Naive thymus-derived CD4-positive, alpha-beta T cell (primary cell): ENCODE data around the gene NRBP1. TPM values are rescaled to one million over a fixed set of nuclear protein-coding genes. Genes with fewer than 3 reads are reported as not detected.

Experiments used
- ATAC-seq: fragments of 150-1000 bp; cut with Tn5 transposase; 2 replicates; pipeline ENCODE4 v1.10.0; 2021; ENCODE audit warnings: mild to moderate bottlenecking, moderate library complexity
- CTCF ChIA-PET: fragments of 350-600 bp; sonication (Branson Sonifier 250); formaldehyde crosslinking; loops from one replicate; lab custom pipeline; 2021; ENCODE audit warnings: antibody characterized with exemption; lab: Charles Lee
- POLR2A ChIA-PET: fragments of 350-600 bp; sonication (Branson Sonifier 250); formaldehyde crosslinking; loops from one replicate; lab custom pipeline; 2021; ENCODE audit warnings: antibody characterized with exemption, inconsistent platforms; lab: Charles Lee
- DNase-seq, 9 donors: peaks; one replicate each; pipeline versions ENCODE4 v3.0.0 to v3.0.0-alpha.2; 2020 to 2022; ENCODE audit warnings: mixed read lengths in 1 of 9
- H3K27ac ChIP-seq: one replicate; pipeline ENCODE4 v1.7.0; 2013; ENCODE audit warnings: mild to moderate bottlenecking, low read depth, low read length, moderate library complexity
- H3K27me3 ChIP-seq, 2 donors: one replicate each; pipeline ENCODE4 v1.7.0; 2013; ENCODE audit warnings: low read length in 2 of 2, mild to moderate bottlenecking in 2 of 2, moderate library complexity in 2 of 2; ENCODE audit not compliant: control insufficient read depth in 2 of 2, insufficient read depth in 2 of 2
- H3K36me3 ChIP-seq, 3 experiments: 1 replicate in 2 of 3; 2 replicates in 1 of 3; pipeline ENCODE4 v1.7.0; 2013; ENCODE audit warnings: low read length in 3 of 3, mild to moderate bottlenecking in 3 of 3, moderate library complexity in 1 of 3; ENCODE audit not compliant: insufficient read depth in 3 of 3, control insufficient read depth in 2 of 3
- H3K4me1 ChIP-seq, 2 donors: one replicate each; pipeline ENCODE4 v1.7.0; 2013; ENCODE audit warnings: low read length in 2 of 2, mild to moderate bottlenecking in 2 of 2, moderate library complexity in 1 of 2; ENCODE audit not compliant: control insufficient read depth in 2 of 2, insufficient read depth in 2 of 2
- H3K4me3 ChIP-seq: 2 replicates; pipeline ENCODE4 v1.7.0; 2013; ENCODE audit warnings: mild to moderate bottlenecking, low read length
- H3K9me3 ChIP-seq, 3 experiments: 1 replicate in 2 of 3; 2 replicates in 1 of 3; pipeline ENCODE4 v1.7.0; 2013; ENCODE audit warnings: low read length in 3 of 3; ENCODE audit not compliant: control insufficient read depth in 2 of 3
- H3K27ac Mint-ChIP-seq, 9 donors: one replicate each; pipeline ENCODE4 v1.8.0; 2020 to 2022; ENCODE audit warnings: mixed read lengths in 9 of 9, mild to moderate bottlenecking in 8 of 9, moderate library complexity in 5 of 9, inconsistent platforms in 2 of 9
- H3K27me3 Mint-ChIP-seq, 5 donors: one replicate each; pipeline ENCODE4 v1.8.0; 2021 to 2022; ENCODE audit warnings: mixed read lengths in 5 of 5, mild to moderate bottlenecking in 1 of 5
- H3K36me3 Mint-ChIP-seq, 5 donors: one replicate each; pipeline ENCODE4 v1.8.0; 2020 to 2022; ENCODE audit warnings: mixed read lengths in 5 of 5, mild to moderate bottlenecking in 3 of 5, inconsistent platforms in 1 of 5
- H3K4me1 Mint-ChIP-seq, 7 donors: one replicate each; pipeline ENCODE4 v1.8.0; 2020 to 2022; ENCODE audit warnings: mixed read lengths in 7 of 7, mild to moderate bottlenecking in 3 of 7, inconsistent platforms in 1 of 7
- H3K4me3 Mint-ChIP-seq, 10 donors: one replicate each; pipeline ENCODE4 v1.8.0; 2020 to 2022; ENCODE audit warnings: mild to moderate bottlenecking in 10 of 10, mixed read lengths in 10 of 10, moderate library complexity in 6 of 10, inconsistent platforms in 2 of 10
- H3K9me3 Mint-ChIP-seq, 11 donors: one replicate each; pipeline ENCODE4 v1.8.0; 2020 to 2022; ENCODE audit warnings: mixed read lengths in 11 of 11, mild to moderate bottlenecking in 4 of 11, inconsistent platforms in 1 of 11, moderate library complexity in 1 of 11
- intact Hi-C, 2 donors: fragments of 100-400 bp; cut with micrococcal nuclease; formaldehyde crosslinking; loops; one replicate each; pipeline ENCODE4 v1.15.1; 2023
- polyA plus RNA-seq, 2 donors: library from polyadenylated mRNA; unstranded; fragments of 300-500 nt; fragmentation: Illumina TruSeq; gene quantifications; one replicate each; pipeline ENCODE4 v1.2.3, GENCODE V29; 2021
- total RNA-seq, 6 experiments: library from RNA in 5 of 6; stranded (reverse) in 5 of 6; gene quantifications; 1 replicate in 5 of 6; 2 replicates in 1 of 6; pipeline ENCODE4 v1.2.3 and lab custom pipeline; 2021 to 2026

Gene NRBP1
- total and polyA plus RNA-seq, 7 experiments from 2014 or later: 70.0 to 181 (median 121) TPM

DNA sequence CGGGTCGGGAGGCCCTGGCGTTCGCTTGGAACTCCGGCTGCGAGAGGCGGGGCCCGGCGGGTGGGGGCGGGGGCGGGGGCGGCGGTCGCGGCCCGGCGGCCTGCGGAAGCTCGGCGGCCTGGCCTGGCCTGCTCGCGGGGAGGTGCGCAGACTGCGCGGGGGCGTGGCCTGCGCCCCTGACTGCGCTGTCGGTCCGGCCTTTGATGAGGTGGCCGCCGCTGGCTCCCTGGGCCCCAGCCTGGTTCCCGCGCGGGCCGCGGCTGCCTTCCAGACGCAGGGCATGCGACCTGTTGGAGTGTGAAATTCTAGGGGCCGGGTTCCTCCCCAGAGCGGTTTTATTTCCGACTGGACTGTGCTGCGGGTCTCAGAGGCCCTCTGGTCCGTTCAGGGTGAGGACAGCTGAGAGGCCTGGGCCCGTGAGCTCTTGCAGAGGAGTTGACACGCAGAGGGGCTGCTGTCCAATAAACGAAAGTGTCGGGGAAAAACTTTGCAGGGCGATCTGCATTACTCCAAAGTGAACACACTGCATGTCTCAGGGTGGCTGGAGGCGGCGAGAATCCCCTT is 629 bp downstream of the NRBP1 start:
- Histone ChIP-seq H3K4me3 (peak overlapping the region; percentile 84), H3K27ac (peak overlapping the region; percentile 94), H3K9me3 (no peaks in the 10 kb centered on the region), H3K4me1 (peaks cover 23 to 28% of the 10 kb centered on the region in 2 donors), H3K36me3 (peaks cover 8 to 12% (median 11%) of the 10 kb centered on the region in 3 experiments), H3K27me3 (no peaks in the 10 kb centered on the region)
- H3K27me3 Mint-ChIP-seq: no peaks in the 10 kb centered on the region
- peak overlapping the region; percentile 91 to 99 (median 98) for H3K4me3 Mint-ChIP-seq
- DNase-seq (peak in 3 of 9 donors; percentile 48 to 83 (median 54)), ATAC-seq (peak; percentile 71)
- intact Hi-C loops: loop anchor here (1.0 to 5.0 kb wide), 16 partner anchors 20 to 462 kb away; partner anchors contain the start of genes CCDC121 (in 2 of the 2), EIF2B4 (in 2 of the 2), GPN1 (in 2 of the 2) and GTF3C2 (in 2 of the 2)
- H3K4me1 Mint-ChIP-seq: peaks cover 32 to 53% (median 44%) of the 10 kb centered on the region in 7 donors
- H3K9me3 Mint-ChIP-seq: no peaks in the 10 kb centered on the region
- H3K27ac Mint-ChIP-seq: peak overlapping the region; percentile 74 to 97 (median 95)
- POLR2A ChIA-PET: interaction anchor here (0.7 to 7.4 kb wide), 15 partner anchors 10 to 295 kb away, joined by 3 to 58 read pairs (median 5); partner anchors contain the start of genes EIF2B4, GTF3C2, MPV17 and PPM1G
- CTCF ChIA-PET: interaction anchor here (1.0 to 2.0 kb wide), 2 partner anchors 28 to 105 kb away, joined by 4 to 6 read pairs; no protein-coding TSS in a partner anchor
- H3K36me3 Mint-ChIP-seq: peaks cover 10 to 14% (median 10%) of the 10 kb centered on the region in 5 donors

DNA sequence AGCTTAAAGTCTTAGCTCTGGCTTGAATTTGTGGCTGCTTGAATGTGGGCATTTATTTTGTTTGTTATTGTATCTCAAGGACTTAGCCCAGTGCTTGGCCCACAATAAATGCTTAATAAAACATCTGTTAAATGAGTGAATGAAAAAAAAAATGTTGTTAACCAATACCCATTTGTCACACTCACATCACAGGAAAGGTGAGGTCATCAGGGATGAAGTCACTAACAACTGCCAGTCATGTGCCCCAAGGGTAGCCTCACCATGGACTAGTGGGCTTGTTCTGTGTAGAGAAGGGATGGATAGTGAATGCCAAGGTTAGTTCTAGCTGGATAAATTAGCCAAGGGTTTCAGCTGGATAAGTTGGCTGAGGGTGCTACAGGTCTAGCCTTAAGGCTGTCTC is 3.0 kb downstream of the NRBP1 start:
- H3K4me3 ChIP-seq: no peak overlapping the region
- Mint-ChIP-seq H3K36me3 (peaks cover 14 to 35% (median 34%) of the 10 kb centered on the region in 5 donors), H3K9me3 (no peaks in the 10 kb centered on the region), H3K4me3 (peak overlapping the region; percentile 18 to 99 (median 64)), H3K27me3 (no peaks in the 10 kb centered on the region), H3K4me1 (peaks cover 33 to 68% (median 44%) of the 10 kb centered on the region in 7 donors), H3K27ac (peak overlapping the region in 8 of 9 donors; percentile 24 to 85 (median 77))
- H3K27ac ChIP-seq: peak overlapping the region; percentile 94
- DNase-seq (peak in 1 of 9 donors; percentile 39), ATAC-seq (no peak)
- intact Hi-C loops: no loop called here
- ChIA-PET POLR2A (interaction anchor here (0.6 to 7.4 kb wide), 3 partner anchors 21 to 1485 kb away, joined by 3 to 58 read pairs (median 45); partner anchors contain the start of genes EIF2B4, PPM1G and SNX17), CTCF (interaction anchor here (1.3 kb wide), 1 partner anchor 152 kb away, joined by 3 read pairs; no protein-coding TSS in a partner anchor)
- H3K4me1 ChIP-seq: peaks cover 23 to 28% of the 10 kb centered on the region in 2 donors
- peaks cover 29 to 34% (median 34%) of the 10 kb centered on the region in 3 experiments for H3K36me3 ChIP-seq
- H3K9me3 ChIP-seq: no peaks in the 10 kb centered on the region
- no peaks in the 10 kb centered on the region for H3K27me3 ChIP-seq

DNA sequence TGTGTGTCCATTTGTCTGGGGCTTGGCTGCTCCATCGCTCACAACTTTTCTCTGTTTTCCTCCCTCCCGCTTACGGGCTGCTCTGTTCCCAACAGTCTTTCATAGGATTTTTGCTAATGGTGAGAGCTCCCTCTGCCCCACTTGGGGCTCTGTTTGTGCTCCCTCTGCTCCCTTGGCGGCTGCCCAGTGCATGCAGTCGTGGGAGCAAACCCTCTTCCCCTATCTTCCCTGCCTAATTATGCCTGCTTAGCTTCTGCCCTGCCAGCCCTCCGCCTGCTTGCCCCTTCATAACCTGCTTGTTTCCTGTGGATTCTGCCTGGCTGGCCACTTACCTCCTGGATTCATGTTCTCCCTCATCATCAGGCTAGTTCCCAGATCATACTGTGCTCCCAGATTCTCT is 7.2 kb downstream of the NRBP1 start:
- Mint-ChIP-seq H3K4me1 (peaks cover 12 to 44% (median 24%) of the 10 kb centered on the region in 7 donors), H3K9me3 (no peaks in the 10 kb centered on the region), H3K27me3 (no peaks in the 10 kb centered on the region), H3K4me3 (no peak overlapping the region), H3K27ac (peak overlapping the region in 7 of 9 donors; percentile 3 to 84 (median 46)), H3K36me3 (peaks cover 24 to 63% (median 53%) of the 10 kb centered on the region in 5 donors)
- H3K9me3 ChIP-seq: no peaks in the 10 kb centered on the region
- ChIA-PET CTCF (no interaction called here), POLR2A (no interaction called here)
- no peaks in the 10 kb centered on the region for H3K27me3 ChIP-seq
- intact Hi-C loops: no loop called here
- H3K4me1 ChIP-seq: peaks cover 10 to 16% of the 10 kb centered on the region in 2 donors
- DNase-seq (no peak), ATAC-seq (no peak)
- H3K27ac ChIP-seq: no peak overlapping the region
- no peak overlapping the region for H3K4me3 ChIP-seq
- H3K36me3 ChIP-seq: peaks cover 52 to 73% (median 55%) of the 10 kb centered on the region in 3 experiments

DNA sequence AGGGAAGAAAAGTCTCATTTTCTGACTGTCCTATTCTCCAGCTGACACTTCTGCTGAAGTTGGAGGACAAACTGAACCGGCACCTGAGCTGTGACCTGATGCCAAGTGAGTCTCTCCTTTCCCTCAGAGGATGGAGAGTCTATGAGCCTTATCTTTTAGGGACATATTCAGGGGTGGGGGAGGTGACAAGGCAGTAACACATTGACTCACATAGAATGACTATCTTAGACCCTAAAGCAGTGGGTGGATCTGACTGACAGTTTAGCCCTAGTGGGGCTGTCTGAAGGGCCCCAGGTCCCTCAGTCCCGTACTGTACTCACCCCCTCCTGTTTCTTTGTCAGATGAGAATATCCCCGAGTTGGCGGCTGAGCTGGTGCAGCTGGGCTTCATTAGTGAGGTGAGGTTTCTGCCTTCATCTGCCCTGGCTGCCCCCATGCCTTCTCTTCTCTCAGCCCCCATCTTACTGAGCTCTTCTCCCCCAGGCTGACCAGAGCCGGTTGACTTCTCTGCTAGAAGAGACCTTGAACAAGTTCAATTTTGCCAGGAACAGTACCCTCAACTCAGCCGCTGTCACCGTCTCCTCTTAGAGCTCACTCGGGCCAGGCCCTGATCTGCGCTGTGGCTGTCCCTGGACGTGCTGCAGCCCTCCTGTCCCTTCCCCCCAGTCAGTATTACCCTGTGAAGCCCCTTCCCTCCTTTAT is 12.9 kb downstream of the NRBP1 start:
- H3K9me3 Mint-ChIP-seq: no peaks in the 10 kb centered on the region
- ChIA-PET POLR2A (no interaction called here), CTCF (no interaction called here)
- DNase-seq: no peak
- Histone ChIP-seq H3K27ac (no peak overlapping the region), H3K4me3 (no peak overlapping the region), H3K27me3 (no peaks in the 10 kb centered on the region), H3K9me3 (no peaks in the 10 kb centered on the region), H3K4me1 (no peaks in the 10 kb centered on the region), H3K36me3 (peaks cover 32 to 72% (median 33%) of the 10 kb centered on the region in 3 experiments)
- H3K36me3 Mint-ChIP-seq: peaks cover 12 to 49% (median 38%) of the 10 kb centered on the region in 5 donors
- ATAC-seq: no peak
- H3K4me3 Mint-ChIP-seq: no peak overlapping the region
- peak overlapping the region in 4 of 9 donors; percentile 18 to 69 (median 42) for H3K27ac Mint-ChIP-seq
- intact Hi-C loops: no loop called here
- H3K27me3 Mint-ChIP-seq: no peaks in the 10 kb centered on the region
- peaks cover 0 to 16% (median 7%) of the 10 kb centered on the region in 7 donors for H3K4me1 Mint-ChIP-seq

DNA sequence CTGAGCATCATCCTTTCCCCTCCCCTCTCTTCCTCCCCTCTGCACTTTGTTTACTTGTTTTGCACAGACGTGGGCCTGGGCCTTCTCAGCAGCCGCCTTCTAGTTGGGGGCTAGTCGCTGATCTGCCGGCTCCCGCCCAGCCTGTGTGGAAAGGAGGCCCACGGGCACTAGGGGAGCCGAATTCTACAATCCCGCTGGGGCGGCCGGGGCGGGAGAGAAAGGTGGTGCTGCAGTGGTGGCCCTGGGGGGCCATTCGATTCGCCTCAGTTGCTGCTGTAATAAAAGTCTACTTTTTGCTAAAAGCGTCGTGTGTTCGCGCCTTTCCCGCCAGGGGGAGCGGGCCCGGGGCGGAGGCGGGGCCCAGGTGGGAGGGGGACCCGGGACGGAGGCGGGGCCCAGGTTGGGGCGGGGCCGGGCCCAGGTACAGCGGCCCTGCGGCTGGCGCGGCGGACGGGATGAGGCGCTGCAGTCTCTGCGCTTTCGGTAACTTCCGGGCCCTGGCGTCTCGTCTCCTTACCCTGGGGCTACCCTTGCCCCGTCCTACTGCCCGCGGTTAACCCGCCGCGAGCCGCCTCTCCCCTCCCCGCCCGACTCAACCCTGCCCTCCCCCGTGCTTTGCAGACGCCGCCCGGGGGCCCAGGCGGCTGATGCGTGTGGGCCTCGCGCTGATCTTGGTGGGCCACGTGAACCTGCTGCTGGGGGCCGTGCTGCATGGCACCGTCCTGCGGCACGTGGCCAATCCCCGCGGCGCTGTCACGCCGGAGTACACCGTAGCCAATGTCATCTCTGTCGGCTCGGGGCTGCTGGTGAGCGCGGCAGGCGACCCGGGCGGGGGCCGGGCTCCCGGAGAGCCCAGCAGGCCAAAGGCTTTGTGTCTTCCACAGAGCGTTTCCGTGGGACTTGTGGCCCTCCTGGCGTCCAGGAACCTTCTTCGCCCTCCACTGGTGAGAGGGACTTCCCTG is 13.8 kb downstream of the NRBP1 start, which contains the start of gene KRTCAP3:
KRTCAP3 (plus strand) TSS at position 424 of the 962 bp plus-strand sequence; CDS start at position 456, 32 bp downstream.
- intact Hi-C loops: no loop called here
- H3K36me3 ChIP-seq: peaks cover 23 to 64% (median 25%) of the 10 kb centered on the region in 3 experiments
- peak within 1 kb of the TSS; percentile 55 for H3K27ac ChIP-seq
- ATAC-seq (peak; percentile 92), DNase-seq (peak in 8 of 9 donors; percentile 25 to 56 (median 36))
- CTCF ChIA-PET: no interaction called here
- Mint-ChIP-seq H3K4me3 (peak within 1 kb of the TSS in 6 of 10 donors; percentile 7 to 51 (median 28)), H3K9me3 (no peaks in the 10 kb centered on the region), H3K36me3 (peaks cover 12 to 43% (median 35%) of the 10 kb centered on the region in 5 donors), H3K27me3 (no peaks in the 10 kb centered on the region), H3K27ac (peak within 1 kb of the TSS; percentile 18 to 86 (median 60)), H3K4me1 (peaks cover 0 to 16% (median 7%) of the 10 kb centered on the region in 7 donors)
- POLR2A ChIA-PET: interaction anchor here (0.8 to 1.2 kb wide), 2 partner anchors 9 to 12 kb away, joined by 4 read pairs; no protein-coding TSS in a partner anchor
- H3K4me1 ChIP-seq: no peaks in the 10 kb centered on the region
- no peaks in the 10 kb centered on the region for H3K9me3 ChIP-seq
- H3K27me3 ChIP-seq: no peaks in the 10 kb centered on the region
- H3K4me3 ChIP-seq: no peak within 1 kb of the TSS
